ENCODE measurements around the gene GPR108.

- TF ChIP-seq CTCF (optimal IDR thresholded peaks at IDR 0.05 in 1 of 3, IDR thresholded peaks at IDR 0.05 in 1 of 3, conservative IDR thresholded peaks at IDR 0.05 in 1 of 3; ENCODE audit: extremely low read depth in 1 of 3, insufficient read depth in 2 of 3, low read length in 3 of 3) (peak; percentile 6 to 63 (median 17)), EZH2 (IDR thresholded peaks at IDR 0.05; ENCODE audit: low read length) (no peak)
Measured at GRCh38 chr19:6710273-6711077, 26.9 kb downstream of the GPR108 start.

Measured in keratinocyte (primary cell).